Suprapubic skin (tissue), 4 donors: ENCODE results near the gene INPP5K.

Experiments used
- EP300 ChIP-seq: sonication (generic); formaldehyde crosslinking; IDR thresholded peaks from one replicate; pipeline ENCODE4 v1.6.1; 2017; ENCODE audit warnings: antibody characterized with exemption
- POLR2A ChIP-seq, 2 donors: fragments of 450-650 bp; IDR thresholded peaks; one replicate each; pipeline ENCODE4 v1.6.1; 2017; ENCODE audit warnings: antibody characterized with exemption in 2 of 2, mild to moderate bottlenecking in 2 of 2, moderate library complexity in 2 of 2
- POLR2AphosphoS5 ChIP-seq, 3 donors: sonication (generic); formaldehyde crosslinking; IDR thresholded peaks; one replicate each; pipeline ENCODE4 v1.6.1; 2017; ENCODE audit warnings: antibody characterized with exemption in 3 of 3
- TF ChIP-seq, protein P1 (sequence below), 2 donors: fragments of 200-600 bp in 1 of 2; fragments of 450-650 bp in 1 of 2; sonication (generic) in 1 of 2; IDR thresholded peaks; one replicate each; pipeline ENCODE4 v1.5.1; 2016 to 2019; ENCODE audit warnings: antibody characterized with exemption in 2 of 2, mild to moderate bottlenecking in 1 of 2, moderate library complexity in 1 of 2

- TF ChIP-seq, protein P1, sequence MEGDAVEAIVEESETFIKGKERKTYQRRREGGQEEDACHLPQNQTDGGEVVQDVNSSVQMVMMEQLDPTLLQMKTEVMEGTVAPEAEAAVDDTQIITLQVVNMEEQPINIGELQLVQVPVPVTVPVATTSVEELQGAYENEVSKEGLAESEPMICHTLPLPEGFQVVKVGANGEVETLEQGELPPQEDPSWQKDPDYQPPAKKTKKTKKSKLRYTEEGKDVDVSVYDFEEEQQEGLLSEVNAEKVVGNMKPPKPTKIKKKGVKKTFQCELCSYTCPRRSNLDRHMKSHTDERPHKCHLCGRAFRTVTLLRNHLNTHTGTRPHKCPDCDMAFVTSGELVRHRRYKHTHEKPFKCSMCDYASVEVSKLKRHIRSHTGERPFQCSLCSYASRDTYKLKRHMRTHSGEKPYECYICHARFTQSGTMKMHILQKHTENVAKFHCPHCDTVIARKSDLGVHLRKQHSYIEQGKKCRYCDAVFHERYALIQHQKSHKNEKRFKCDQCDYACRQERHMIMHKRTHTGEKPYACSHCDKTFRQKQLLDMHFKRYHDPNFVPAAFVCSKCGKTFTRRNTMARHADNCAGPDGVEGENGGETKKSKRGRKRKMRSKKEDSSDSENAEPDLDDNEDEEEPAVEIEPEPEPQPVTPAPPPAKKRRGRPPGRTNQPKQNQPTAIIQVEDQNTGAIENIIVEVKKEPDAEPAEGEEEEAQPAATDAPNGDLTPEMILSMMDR (IDR thresholded peaks at IDR 0.05), result no peak
- TF ChIP-seq POLR2A (IDR thresholded peaks at IDR 0.05) (no peak), POLR2AphosphoS5 (IDR thresholded peaks at IDR 0.05) (no peak), EP300 (no peak)
These were observed 3.3 kb upstream of the INPP5K start for GRCh38 chr17:1519678-1520077.
